Thyroid gland (tissue), 4 donors: ENCODE results near the gene RFLNA.

Experiments used
- POLR2A ChIP-seq, 2 donors: fragments of 450-650 bp; IDR thresholded peaks; one replicate each; pipeline ENCODE4 v1.6.1; 2017; ENCODE audit warnings: antibody characterized with exemption in 2 of 2, mild to moderate bottlenecking in 2 of 2, moderate library complexity in 1 of 2
- TF ChIP-seq, protein P1 (sequence below), 6 experiments: fragments of 200-600 bp in 3 of 6; fragments of 450-650 bp in 3 of 6; sonication (generic) in 3 of 6; IDR thresholded peaks; one replicate each; pipeline ENCODE4 v1.5.1; 2016 to 2019; ENCODE audit warnings: antibody characterized with exemption in 6 of 6, mild to moderate bottlenecking in 2 of 6, inconsistent platforms in 1 of 6, moderate library complexity in 1 of 6

DNA sequence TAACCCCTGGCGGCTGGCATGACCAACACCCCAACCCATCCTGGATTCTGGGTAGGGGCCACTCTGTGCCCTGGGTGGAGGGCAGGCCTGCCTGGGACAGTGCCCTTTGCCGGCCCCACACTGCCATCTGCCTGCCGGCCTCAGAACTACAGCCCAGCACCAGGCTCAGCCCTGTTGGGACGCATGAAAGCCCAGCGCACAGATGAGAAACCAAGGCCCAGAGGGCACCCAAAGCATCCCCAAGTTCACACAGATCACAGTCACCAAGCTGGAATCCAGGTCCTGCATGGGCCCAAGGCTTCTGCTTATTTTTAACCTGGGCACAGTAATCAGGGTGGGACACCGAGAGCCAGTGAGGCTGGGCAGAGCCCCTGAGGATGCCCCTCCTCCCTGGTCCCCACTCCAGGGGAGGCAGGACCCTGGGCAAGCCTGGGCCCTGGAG lies 26.2 kb downstream of the RFLNA start:
- TF ChIP-seq, protein P1, sequence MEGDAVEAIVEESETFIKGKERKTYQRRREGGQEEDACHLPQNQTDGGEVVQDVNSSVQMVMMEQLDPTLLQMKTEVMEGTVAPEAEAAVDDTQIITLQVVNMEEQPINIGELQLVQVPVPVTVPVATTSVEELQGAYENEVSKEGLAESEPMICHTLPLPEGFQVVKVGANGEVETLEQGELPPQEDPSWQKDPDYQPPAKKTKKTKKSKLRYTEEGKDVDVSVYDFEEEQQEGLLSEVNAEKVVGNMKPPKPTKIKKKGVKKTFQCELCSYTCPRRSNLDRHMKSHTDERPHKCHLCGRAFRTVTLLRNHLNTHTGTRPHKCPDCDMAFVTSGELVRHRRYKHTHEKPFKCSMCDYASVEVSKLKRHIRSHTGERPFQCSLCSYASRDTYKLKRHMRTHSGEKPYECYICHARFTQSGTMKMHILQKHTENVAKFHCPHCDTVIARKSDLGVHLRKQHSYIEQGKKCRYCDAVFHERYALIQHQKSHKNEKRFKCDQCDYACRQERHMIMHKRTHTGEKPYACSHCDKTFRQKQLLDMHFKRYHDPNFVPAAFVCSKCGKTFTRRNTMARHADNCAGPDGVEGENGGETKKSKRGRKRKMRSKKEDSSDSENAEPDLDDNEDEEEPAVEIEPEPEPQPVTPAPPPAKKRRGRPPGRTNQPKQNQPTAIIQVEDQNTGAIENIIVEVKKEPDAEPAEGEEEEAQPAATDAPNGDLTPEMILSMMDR (IDR thresholded peaks at IDR 0.05): peak; percentile 78 to 95 (median 90)
- TF ChIP-seq POLR2A (IDR thresholded peaks at IDR 0.05): no peak
